ENCODE measurements around the gene AGO4.

DNA sequence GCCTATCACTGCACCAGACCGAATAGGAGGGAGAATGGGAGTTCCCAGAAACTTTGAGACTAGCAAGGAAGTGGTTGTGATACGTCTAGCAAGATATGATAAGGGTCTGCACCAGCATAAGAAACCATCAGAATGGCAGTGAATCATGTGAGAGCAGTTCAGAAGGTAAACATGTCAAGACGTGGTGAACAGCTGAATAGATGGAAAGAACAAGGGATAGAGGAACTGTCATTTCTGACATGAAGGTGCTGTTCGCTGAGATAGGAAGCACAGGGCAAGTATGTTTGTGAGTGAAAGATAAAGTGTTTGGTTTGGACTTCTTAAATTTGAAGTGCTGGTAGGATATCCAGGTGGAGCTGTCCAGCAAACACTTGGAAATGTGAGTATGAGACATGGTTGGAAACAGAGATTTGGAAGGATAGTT is 74.0 kb downstream of the AGO4 start:
- TF ChIP-seq POLR2AphosphoS5 (IDR thresholded peaks at IDR 0.05; ENCODE audit: borderline replicate concordance, low read depth, low read length): no peak
- TF ChIP-seq EZH2 (IDR thresholded peaks at IDR 0.05): no peak
- no peak for TF ChIP-seq FOXP2 (optimal IDR thresholded peaks at IDR 0.05; ENCODE audit: control extremely low read depth, extremely low read length, insufficient read depth)
